Heart right ventricle (tissue), 16 donors: ENCODE data around the gene PCNT. TPM values are rescaled to one million over a fixed set of nuclear protein-coding genes. Genes with fewer than 3 reads are reported as not detected.
"Not testable (repeated sequence)": the region's sequence is repeated elsewhere in the genome, so short reads cannot be mapped to it uniquely, and the experiment has no call there.

Experiments used
- ATAC-seq, 8 donors: fragments of 200-7000 bp; cut with Tn5 transposase; one replicate each; pipeline ENCODE4 v1.9.1; 2020; ENCODE audit warnings: mild to moderate bottlenecking in 8 of 8, moderate library complexity in 8 of 8, moderate number of reproducible peaks in 1 of 8
- DNase-seq, 2 donors: peaks; one replicate each; pipeline ENCODE4 v3.0.0-alpha.2; 2020
- H3K27ac ChIP-seq, 10 donors: fragments of 200-600 bp; sonication (generic) in 2 of 10; one replicate each; pipeline versions ENCODE4 v1.5.0 to v1.8.0; 2020 to 2022; ENCODE audit warnings: mild to moderate bottlenecking in 3 of 10
- H3K27me3 ChIP-seq, 7 donors: fragments of 200-600 bp; one replicate each; pipeline ENCODE4 v1.8.0; 2021 to 2022; ENCODE audit warnings: mild to moderate bottlenecking in 2 of 7
- H3K36me3 ChIP-seq, 9 donors: fragments of 200-600 bp; sonication (generic) in 1 of 9; one replicate each; pipeline versions ENCODE4 v1.5.0 to v1.8.0; 2020 to 2022; ENCODE audit warnings: mild to moderate bottlenecking in 2 of 9
- H3K4me1 ChIP-seq, 9 donors: fragments of 200-600 bp; sonication (generic) in 1 of 9; one replicate each; pipeline versions ENCODE4 v1.5.0 to v1.8.0; 2020 to 2022; ENCODE audit warnings: mild to moderate bottlenecking in 4 of 9
- H3K4me3 ChIP-seq, 10 donors: fragments of 200-600 bp; sonication (generic) in 2 of 10; one replicate each; pipeline versions ENCODE4 v1.5.0 to v1.8.0; 2020 to 2022; ENCODE audit warnings: mild to moderate bottlenecking in 7 of 10, moderate library complexity in 2 of 10
- H3K9me3 ChIP-seq, 11 donors: fragments of 200-600 bp in 10 of 11; sonication (generic) in 2 of 11; one replicate each; pipeline versions ENCODE4 v1.5.0 to v1.8.0; 2013 to 2022; ENCODE audit warnings: mild to moderate bottlenecking in 2 of 11, control low read depth in 1 of 11, moderate library complexity in 1 of 11
- CTCF ChIP-seq, 9 donors: fragments of 200-600 bp; sonication (generic) in 2 of 9; IDR thresholded peaks; one replicate each; pipeline versions ENCODE4 v1.5.0 to v1.8.0; 2021 to 2022; ENCODE audit warnings: antibody characterized with exemption in 9 of 9, mild to moderate bottlenecking in 5 of 9, moderate library complexity in 1 of 9
- WGBS, 2 donors: extraction: QIAGEN DNeasy Blood & Tissue Kit; methylation state at CpG; one replicate each; pipeline ENCODE4 v1.1.7; 2013; ENCODE audit warnings: inconsistent platforms in 1 of 2; 5-methylcytosine and 5-hydroxymethylcytosine counted together
- intact Hi-C, 10 donors: fragments of 100-400 bp; cut with DNase I; formaldehyde crosslinking; loops; one replicate each; pipeline versions ENCODE4 v1.11.1 to v1.14.2; 2022
- polyA plus RNA-seq, 2 donors: library from polyadenylated mRNA; stranded (reverse); fragments of 200-250 nt; gene quantifications; one replicate each; pipeline ENCODE4 v1.2.3, GENCODE V29; 2013
- total RNA-seq, 10 donors: library from RNA; stranded (reverse); fragmentation: NEBNext Ultra II Directional in 3 of 10; extraction: Animal tissue kit (Norgen Biotek cat#: 25700) in 3 of 10; gene quantifications; one replicate each; pipeline versions ENCODE4 v1.2.1 to v1.2.4, GENCODE V29; 2021 to 2023
- donor health status: Arrhythmogenic right ventricular cardiomyopathy.
- donor health status: ischemic (EF 13 %, LVEDD 7.1; RV severe dilation, severe dysfunction).
- donor health status: healthy with polysubstance abuse.
- donor health status: DM: no; HTN: yes; CAD: no.
- donor health status: DM: no; HTN: no; CAD: no.
- donor health status: ischemic (EF 25% LVEDD 6.9; RV normal size, moderate dysfunction).
- donor health status: ischemic (EF 25% LVEDD 5.7; RV mildly dilated, moderate dysfunction).
- donor health status: healthy.
- donor health status: DM: yes; HTN: yes; CAD: no.
- donor health status: Ischemic cardiomyopathy.
- donor health status: ischemic (EF 35%, LVEDD 5.7; RV mildly dilated, moderate dysfunction).
- donor health status: nonischemic (EF 11% LVEDD 7.7; RV severe dilation, severe dysfunction).
- donor health status: DM: yes; HTN: yes; CAD: no.
- donor health status: PGD.
- donor health status: ischemic (EF 29% LVEDD 5.4; RV normal size, mild dysfunction).
- donor health status: nonischemic (EF 23%, LVEDD 6.1; RV moderate dilation, normal function).

PCNT gene
- total and polyA plus RNA-seq, 12 donors = 17.5 to 58.6 (median 26.9) TPM

- ATAC-seq = no peak
- no peak for TF ChIP-seq CTCF (IDR thresholded peaks at IDR 0.05)
- DNase-seq = no peak
Measured at GRCh38 chr21:46399686-46400085, 75.7 kb downstream of the PCNT start.

GRCh38 chr21:46401186-46401910, 77.4 kb downstream of the PCNT start:
- DNase-seq (no peak), ATAC-seq (no peak)
- no peaks in the 10 kb centered on the region for H3K27me3 ChIP-seq
- H3K9me3 ChIP-seq = no peaks in the 10 kb centered on the region
- H3K4me3 ChIP-seq = no peak overlapping the region
- WGBS, 2 donors = 95 to 96% methylated on average over 13 of the region's 13 CpGs
- H3K36me3 ChIP-seq = peaks cover 8 to 94% (median 35%) of the 10 kb centered on the region in 9 donors
- no peak for TF ChIP-seq CTCF (IDR thresholded peaks at IDR 0.05)
- H3K27ac ChIP-seq = no peak overlapping the region
- intact Hi-C loops = no loop called here
- H3K4me1 ChIP-seq = no peaks in the 10 kb centered on the region

More at GRCh38 chr21:46399686-46400085, 75.7 kb downstream of the PCNT start:
- Histone ChIP-seq H3K4me1 (no peaks in the 10 kb centered on the region), H3K9me3 (no peaks in the 10 kb centered on the region), H3K4me3 (no peak overlapping the region), H3K27me3 (no peaks in the 10 kb centered on the region), H3K36me3 (peaks cover 8 to 87% (median 35%) of the 10 kb centered on the region in 9 donors), H3K27ac (no peak overlapping the region)
- 88% methylated on average over 10 of the region's 10 CpGs for WGBS, 2 donors
- intact Hi-C loops = no loop called here

- Histone ChIP-seq H3K9me3 (no peaks in the 10 kb centered on the region), H3K4me3 (no peak overlapping the region), H3K36me3 (peaks cover 8 to 90% (median 35%) of the 10 kb centered on the region in 9 donors), H3K27me3 (no peaks in the 10 kb centered on the region), H3K4me1 (no peaks in the 10 kb centered on the region), H3K27ac (no peak overlapping the region)
- ATAC-seq = no peak
- no peak for TF ChIP-seq CTCF (IDR thresholded peaks at IDR 0.05)
- intact Hi-C loops = no loop called here
- 90 to 93% methylated on average over 15 of the region's 15 CpGs for WGBS, 2 donors
- DNase-seq = no peak
Measured at GRCh38 chr21:46402421-46402820, 78.5 kb downstream of the PCNT start.

GRCh38 chr21:46403234-46403811, 79.4 kb downstream of the PCNT start:
- intact Hi-C loops, H3K9me3 ChIP-seq, H3K27ac ChIP-seq, H3K4me3 ChIP-seq, H3K4me1 ChIP-seq, ATAC-seq, H3K27me3 ChIP-seq, DNase-seq: not testable (repeated sequence)
- H3K36me3 ChIP-seq = peaks cover 7 to 90% (median 35%) of the 10 kb centered on the region in 9 donors
- 96 to 99% methylated on average over 47 of the region's 47 CpGs for WGBS, 2 donors

GRCh38 chr21:46404306-46404705, 80.3 kb downstream of the PCNT start:
- TF ChIP-seq CTCF (IDR thresholded peaks at IDR 0.05) = no peak
- no peak overlapping the region for H3K4me3 ChIP-seq
- no peaks in the 10 kb centered on the region for H3K4me1 ChIP-seq
- WGBS, 2 donors = 96 to 98% methylated on average over 14 of the region's 14 CpGs
- no peak for DNase-seq
- no peaks in the 10 kb centered on the region for H3K27me3 ChIP-seq
- no peak for ATAC-seq
- peaks cover 7 to 87% (median 35%) of the 10 kb centered on the region in 9 donors for H3K36me3 ChIP-seq
- intact Hi-C loops = no loop called here
- no peaks in the 10 kb centered on the region for H3K9me3 ChIP-seq
- no peak overlapping the region for H3K27ac ChIP-seq
